ENCODE results near the gene BMERB1.
"Not testable (repeated sequence)": the region's sequence is repeated elsewhere in the genome, so short reads cannot be mapped to it uniquely, and the experiment has no call there.

The BMERB1 gene

DNA sequence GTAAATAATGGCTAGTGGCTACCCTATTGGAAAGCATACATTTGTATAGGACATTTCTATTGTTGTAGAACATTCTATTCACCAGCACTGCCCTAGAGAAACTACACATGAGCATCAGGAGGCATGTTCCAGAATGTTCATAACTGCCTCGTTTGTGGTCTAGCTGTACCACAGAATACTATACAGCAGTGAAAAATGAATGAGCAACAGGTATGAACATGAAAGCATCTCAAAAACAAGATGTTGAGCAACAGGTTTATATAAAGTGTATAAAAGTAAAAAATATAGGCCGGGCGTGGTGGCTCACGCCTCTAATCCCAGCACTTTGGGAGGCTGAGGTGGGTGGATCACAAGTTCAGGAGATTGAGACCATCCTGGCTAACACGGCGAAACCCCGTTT is 91.7 kb downstream of the BMERB1 start:
- DNase-seq = no peak

DNA sequence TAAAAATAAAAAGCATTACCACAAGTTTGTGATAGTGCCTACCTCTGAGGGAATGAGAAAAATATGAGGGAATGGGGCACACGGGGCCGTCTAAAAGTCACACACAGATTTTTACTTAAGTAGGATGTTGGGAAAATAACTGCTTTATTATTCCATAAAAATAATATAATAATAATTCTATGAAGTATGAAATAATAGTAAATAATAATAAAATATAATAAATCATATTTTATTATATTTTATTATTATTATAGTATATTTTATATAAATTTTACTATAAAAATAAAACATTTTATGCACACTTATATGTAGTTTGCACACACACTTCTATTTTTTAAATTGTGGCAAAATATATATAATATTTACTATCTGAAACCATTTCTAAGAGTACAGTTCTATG is 92.3 kb downstream of the BMERB1 start:
- DNase-seq = no peak

DNA sequence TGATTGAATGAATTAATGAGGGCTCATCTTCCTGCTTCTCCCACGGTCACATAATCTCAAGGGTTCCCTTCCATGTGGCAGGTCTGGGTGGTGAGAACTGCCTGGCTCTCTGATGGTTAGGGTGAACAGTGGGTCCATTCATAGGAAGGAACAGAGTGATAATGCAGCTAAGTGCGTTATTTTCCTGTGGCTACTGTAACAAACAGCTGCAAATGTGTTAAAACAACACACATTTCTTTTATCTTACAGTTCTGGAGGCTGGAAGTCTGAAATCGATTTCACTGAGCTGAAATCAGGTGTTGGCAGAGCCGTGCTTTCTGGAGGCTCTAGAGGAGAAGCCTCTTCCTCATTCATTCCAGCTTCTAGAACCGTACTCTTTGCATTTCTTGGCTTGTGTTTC is 95.3 kb downstream of the BMERB1 start:
- DNase-seq = no peak

DNA sequence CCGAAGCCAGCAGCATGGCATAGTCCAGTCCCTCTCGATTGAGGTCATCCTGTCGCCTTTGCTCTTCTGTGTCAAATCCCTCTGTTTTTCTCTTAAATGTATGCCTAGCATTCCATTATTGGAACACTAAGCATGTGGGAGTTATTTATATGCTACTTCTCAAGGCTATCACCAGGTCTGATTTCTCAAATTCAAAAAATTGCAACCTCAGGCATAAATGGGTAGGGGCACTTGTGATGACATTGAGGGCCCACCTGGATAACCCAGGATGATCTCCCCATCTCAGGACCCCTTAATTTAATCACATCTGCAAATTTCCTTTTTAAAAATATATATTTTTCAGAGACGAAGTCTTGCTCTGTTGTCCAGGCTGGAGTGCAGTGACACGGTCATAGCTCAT is 95.7 kb downstream of the BMERB1 start:
- no peak for DNase-seq

- no peak for DNase-seq
These were observed 98.4 kb downstream of the BMERB1 start for GRCh38 chr16:15532825-15533224.

DNA sequence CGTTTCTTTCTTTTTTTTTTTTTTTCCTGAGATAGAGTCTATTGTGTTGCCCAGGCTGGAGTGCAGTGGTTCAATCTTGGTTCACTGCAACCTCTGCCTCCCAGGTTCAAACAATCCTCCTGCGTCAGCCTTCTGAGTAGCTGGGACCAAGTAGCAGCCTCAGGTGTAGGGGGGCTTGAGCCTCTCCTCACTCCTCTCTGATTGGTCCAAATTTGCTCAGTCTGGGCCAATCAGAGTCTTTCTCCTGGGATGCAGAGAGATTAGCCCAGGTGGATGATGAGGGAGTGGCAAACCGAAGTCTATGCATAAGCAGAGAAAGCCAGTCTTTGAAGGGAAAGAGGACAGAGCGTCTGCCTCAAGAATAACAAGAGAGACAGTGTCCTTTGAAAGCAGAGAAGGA is 99.0 kb downstream of the BMERB1 start:
- no peak for DNase-seq

DNA sequence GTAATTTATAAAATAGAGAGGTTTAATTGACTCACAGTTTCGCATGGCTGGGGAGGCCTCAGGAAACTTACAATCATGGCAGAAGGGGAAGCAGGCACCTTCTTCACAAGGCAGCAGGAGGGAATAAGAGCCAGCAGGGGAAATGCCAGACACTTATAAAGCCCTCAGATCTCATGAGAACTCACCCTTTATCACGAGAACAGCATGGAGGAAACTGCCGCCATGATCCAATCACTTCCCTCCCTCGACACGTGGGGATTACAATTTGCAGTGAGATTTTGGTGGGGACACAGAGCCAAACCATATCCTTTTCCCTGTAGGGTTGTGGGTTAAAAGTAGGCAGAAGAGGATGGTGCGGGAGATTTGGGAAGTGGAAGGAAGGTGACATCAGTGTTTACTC is 101.4 kb downstream of the BMERB1 start:
- no peak for DNase-seq

DNA sequence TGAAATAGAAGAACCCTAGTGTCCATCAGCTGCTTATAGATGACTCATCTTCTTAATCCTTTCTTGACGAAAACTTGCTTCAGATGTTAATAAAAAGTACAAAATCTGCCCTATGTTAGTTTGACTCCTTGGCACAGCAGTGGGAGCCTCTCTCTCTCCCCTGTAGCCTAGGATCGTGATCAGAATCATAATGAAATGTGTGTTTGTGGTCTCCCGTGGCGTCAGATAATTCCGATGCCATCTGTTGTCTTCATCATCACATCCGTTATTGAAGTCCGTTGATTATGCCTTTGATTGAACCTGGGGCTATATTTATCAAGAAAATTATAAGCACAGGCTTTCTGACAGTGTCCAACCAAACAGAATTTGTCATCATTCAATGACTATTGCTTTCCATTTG is 102.5 kb downstream of the BMERB1 start:
- DNase-seq = no peak

- DNase-seq = no peak
These were observed 104.1 kb downstream of the BMERB1 start for GRCh38 chr16:15538507-15538906.

- no peak for DNase-seq
These were observed 104.8 kb downstream of the BMERB1 start for GRCh38 chr16:15539197-15539596.

GRCh38 chr16:15542261-15542660 is 107.9 kb downstream of the BMERB1 start:
- no peak for DNase-seq

DNA sequence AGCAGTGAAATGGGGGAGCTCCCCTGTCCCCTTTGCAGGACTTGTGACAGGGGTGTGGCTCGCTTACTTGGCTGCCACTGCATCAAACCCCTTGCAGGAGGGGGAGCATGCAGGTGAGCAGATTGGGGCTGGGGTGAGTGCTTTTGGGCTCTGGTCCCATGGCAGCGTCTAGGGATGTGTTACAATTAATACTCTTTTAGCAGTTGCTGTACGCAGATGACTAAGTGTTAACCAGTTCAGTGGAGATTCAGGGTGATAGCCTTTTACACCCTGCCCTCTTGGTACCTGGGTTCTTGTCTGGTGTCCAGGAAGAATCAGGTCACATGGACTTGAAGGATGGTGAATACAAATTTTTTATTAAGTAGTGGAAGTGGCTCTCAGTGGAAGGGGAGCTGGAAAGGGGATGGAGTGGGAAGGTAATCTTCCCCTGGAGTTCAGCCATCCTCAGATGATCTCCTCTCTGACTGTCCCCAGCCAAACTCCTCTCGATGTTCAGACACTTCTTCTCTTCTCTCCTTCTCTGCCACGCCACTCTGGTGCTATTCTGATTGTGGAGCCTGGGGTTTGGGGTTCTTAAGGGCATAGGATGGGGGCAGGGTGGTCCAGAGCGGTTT is 108.5 kb downstream of the BMERB1 start:
- DNase-seq = no peak

- DNase-seq = no peak
These were observed 110.0 kb downstream of the BMERB1 start for GRCh38 chr16:15544405-15544804.

DNA sequence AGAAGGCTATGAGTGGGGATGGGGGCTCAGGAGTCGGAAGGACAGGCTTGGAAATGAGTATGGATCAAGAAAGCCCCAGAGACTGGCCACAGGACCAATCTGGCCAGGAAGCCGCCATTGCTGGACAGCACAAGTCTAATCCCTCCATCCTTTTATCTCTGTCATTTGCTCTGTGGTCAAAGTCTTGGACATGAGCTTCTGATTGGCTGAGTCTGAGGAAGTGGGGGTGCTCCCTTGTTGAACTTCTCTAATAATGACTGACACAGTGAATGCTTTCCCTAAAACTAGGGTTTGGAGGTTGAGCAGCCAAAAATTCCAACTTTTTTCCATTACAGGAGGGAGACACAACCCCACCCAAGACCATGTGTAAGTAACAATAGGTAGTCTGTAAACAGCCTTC is 111.2 kb downstream of the BMERB1 start:
- no peak for DNase-seq

DNA sequence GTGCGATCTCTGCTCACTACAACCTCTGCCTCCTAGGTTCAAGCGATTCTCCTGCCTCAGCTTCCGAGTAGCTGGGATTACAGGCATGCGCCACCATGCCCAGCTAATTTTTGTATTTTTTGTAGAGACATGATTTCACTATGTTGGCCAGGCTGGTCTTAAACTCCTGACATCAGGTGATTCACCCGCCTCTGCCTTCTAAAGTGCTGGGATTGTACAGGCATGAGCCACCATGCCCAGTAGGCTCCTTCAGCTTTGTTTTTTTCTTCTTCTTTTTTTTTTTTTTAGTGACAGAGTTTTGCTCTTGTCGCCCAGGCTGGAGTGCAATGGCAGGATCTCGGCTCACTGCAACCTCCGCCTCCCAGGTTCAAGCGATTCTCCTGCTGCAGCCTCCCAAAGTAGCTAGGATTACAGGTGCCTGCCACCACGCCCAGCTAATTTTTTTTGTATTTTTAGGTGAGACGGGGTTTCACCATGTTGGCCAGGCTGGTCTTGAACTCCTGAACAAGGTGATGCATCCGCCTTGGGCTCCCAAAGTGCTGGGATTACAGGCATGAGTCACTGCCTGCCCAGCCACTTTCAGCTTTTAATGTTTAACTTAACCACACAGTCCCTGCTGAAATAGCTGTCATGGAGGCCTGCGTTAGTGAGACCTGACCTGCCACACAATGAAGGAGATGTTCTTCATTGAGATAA is 112.8 kb downstream of the BMERB1 start:
- not testable (repeated sequence) for DNase-seq

- DNase-seq = no peak
These were observed 113.3 kb downstream of the BMERB1 start for GRCh38 chr16:15547768-15548096.

GRCh38 chr16:15548482-15548891 is 114.1 kb downstream of the BMERB1 start:
- DNase-seq = no peak

DNA sequence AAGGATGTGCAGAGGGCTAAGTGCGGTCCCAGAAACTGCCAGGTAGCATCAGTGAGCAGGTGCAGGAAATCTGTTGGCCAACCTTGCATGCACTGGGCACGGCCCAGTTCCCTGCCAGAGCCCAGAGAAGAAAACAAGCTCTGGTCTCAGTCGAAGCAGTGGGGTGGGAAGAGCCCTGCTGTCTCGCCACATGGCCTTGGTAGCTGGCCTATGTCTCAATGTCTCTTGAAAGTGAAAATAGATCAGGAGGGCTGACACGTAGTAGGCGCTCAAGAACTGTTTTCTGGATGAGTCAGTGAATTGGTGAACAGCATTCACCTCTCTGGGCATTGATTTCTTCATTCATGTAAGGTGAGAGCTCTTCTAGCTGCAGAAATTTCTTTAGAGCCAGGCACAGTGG is 118.1 kb downstream of the BMERB1 start:
- DNase-seq = no peak

DNA sequence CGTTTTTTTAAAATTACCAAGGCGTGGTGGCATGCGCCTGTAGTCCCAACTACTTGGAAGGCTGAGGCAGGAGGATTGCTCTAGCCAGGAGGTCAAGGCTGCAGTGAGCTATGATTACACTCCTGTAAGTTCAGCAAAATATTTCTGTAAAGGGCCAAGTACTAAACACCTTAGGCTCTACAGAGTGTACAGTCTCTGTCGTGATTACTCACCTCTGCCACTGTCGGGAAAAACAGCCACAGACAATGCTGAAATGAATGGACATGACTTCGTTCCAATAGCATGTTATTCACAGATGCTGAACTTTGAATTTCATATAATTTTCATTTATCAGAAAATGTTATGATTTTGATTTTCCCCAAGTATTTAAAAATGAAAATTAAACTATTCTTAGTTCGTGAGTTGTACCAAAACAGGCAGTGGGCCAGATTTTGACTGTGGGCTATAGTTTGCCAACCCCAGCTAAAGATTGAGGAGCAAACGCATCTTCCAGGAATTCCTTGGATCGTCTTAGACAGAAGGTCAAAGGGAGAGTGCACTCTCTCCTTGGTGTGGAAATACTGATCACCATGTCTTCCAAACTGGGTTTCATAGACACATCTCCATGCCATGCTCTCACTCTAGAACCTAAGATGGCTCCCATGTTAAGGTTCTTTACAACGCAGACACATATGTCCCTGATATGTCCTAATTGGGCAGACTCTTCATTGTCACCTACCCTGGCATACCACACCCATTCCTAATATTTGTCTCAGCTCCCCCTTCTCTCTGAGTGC is 119.1 kb downstream of the BMERB1 start:
- DNase-seq = no peak

GRCh38 chr16:15556130-15556529 is 121.7 kb downstream of the BMERB1 start:
- no peak for DNase-seq

GRCh38 chr16:15557258-15557657 is 122.9 kb downstream of the BMERB1 start:
- no peak for DNase-seq

DNA sequence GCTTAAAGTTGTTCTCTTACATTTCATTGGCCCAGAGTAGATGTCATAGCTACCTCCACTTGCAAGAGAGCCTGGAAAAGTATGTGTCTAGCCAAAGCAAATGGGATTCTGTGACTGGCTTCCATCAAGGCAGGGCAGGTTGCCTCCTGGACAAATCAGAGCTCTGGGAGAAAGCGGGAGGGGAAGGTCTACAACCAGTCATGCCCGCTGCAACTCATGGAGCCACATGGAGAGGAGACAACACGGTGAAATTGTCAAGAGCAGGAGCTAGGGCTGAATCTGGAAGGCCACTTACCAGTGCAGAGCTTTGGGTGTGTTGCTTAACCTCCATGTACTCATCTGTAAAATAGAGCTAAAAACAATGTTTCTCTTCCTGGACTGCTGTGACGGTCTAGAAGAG is 124.8 kb downstream of the BMERB1 start:
- no peak for DNase-seq

DNA sequence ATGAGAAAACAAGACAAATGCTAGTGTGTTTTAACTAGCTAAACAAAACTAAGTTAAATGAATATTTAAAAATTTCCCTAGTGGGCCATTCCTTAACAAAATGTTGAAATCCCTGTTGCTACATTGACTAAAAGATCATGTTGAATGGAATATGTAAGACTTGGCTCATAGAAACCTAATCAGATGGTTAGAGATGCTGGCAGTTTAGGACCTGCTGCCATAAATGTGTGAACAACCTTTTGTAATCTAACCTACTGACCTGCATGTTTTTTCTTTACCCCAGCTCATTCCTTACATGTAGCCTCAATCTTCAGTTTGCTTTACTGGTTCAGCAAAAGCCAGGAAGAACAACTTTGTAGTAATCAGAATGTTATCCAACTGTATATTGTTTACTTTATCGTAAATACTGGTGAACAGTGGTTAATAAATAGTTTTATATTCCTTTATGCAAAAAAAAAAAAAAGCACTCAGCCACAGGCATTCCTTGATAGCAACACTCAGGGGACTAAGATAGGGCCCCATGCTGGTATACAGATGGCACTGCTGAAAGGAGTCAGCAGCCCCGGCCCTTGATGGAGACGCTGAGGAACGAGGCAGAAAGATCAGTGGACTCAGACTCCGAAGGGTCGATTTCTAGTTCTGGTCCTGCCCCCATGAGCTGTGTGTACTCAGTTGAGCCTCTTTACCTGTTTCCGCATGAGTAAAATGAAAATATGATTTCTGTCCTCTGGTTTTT is 130.4 kb downstream of the BMERB1 start:
- DNase-seq = no peak

DNA sequence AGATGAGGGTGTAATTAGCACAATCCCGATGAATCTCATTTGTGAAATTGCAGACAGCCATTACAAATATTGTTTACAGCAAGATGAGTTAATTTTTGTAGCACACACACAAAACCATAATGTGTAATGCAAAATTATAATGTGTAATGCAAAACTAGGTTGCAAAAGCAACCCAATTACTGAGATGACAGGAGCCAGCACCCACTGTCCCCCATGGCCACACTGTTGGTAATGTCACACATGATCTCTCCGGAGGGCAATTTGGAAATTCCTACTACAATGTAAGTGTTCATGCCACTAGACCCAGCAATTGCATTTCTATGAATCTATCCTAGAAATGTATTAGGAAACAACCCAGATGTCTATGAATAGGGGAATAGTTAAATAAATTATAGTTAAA is 131.7 kb downstream of the BMERB1 start:
- DNase-seq = no peak
